ENCODE data around the gene RPL28. TPM values are rescaled to one million over a fixed set of nuclear protein-coding genes. Genes with fewer than 3 reads are reported as not detected.

The RPL28 gene
- polyA plus RNA-seq (2012; ENCODE audit: insufficient read depth, insufficient read length, low read depth): 1,259 TPM

GRCh38 chr19:55385724-55386492, at the start of gene RPL28:
Gene RPL28, plus strand, starts transcription at chr19:55385932. Its CDS starts 426 bp downstream, at chr19:55386358.
- Histone ChIP-seq H3K27me3 (no peaks in the 10 kb centered on the region), H3K9me3 (no peaks in the 10 kb centered on the region), H3K4me1 (peaks cover 3% of the 10 kb centered on the region; the same call in 1 of the 2 replicates), H3K36me3 (peaks cover 47% of the 10 kb centered on the region), H3K4me3 (ENCODE audit: low read depth, low read length) (peak within 1 kb of the TSS; percentile 86)
- TF ChIP-seq CTCF (IDR thresholded peaks at IDR 0.05; ENCODE audit: low read depth, low read length): no peak
- peak; percentile 99 for DNase-seq

GRCh38 chr19:55336101-55336500, 49.6 kb upstream of the RPL28 start:
- no peak for DNase-seq
- Histone ChIP-seq H3K4me1 (no peaks in the 10 kb centered on the region), H3K4me3 (ENCODE audit: low read depth, low read length) (no peak overlapping the region), H3K36me3 (no peaks in the 10 kb centered on the region), H3K9me3 (no peaks in the 10 kb centered on the region), H3K27me3 (no peaks in the 10 kb centered on the region)
- TF ChIP-seq CTCF (IDR thresholded peaks at IDR 0.05; ENCODE audit: low read depth, low read length): no peak

- Histone ChIP-seq H3K27me3 (no peaks in the 10 kb centered on the region), H3K36me3 (peaks cover 9% of the 10 kb centered on the region; the same call in 1 of the 2 replicates), H3K9me3 (no peaks in the 10 kb centered on the region), H3K4me3 (ENCODE audit: low read depth, low read length) (peak within 1 kb of the TSS; percentile 77), H3K4me1 (no peaks in the 10 kb centered on the region; the same call in 1 of the 2 replicates)
- DNase-seq: peak; percentile 100
- peak; percentile 26 for TF ChIP-seq CTCF (IDR thresholded peaks at IDR 0.05; ENCODE audit: low read depth, low read length)
Observed at GRCh38 chr19:55339105-55339888, 46.4 kb upstream of the RPL28 start, which contains the start of gene KMT5C. Gene KMT5C, plus strand, starts transcription at chr19:55339876. Its CDS starts 2,061 bp downstream, at chr19:55341937.

GRCh38 chr19:55339889-55340783, 45.6 kb upstream of the RPL28 start:
- Histone ChIP-seq H3K36me3 (peaks cover 9% of the 10 kb centered on the region; the same call in 1 of the 2 replicates), H3K27me3 (no peaks in the 10 kb centered on the region), H3K9me3 (no peaks in the 10 kb centered on the region), H3K4me1 (no peaks in the 10 kb centered on the region; the same call in none of the 2 replicates), H3K4me3 (ENCODE audit: low read depth, low read length) (peak overlapping the region; percentile 77)
- no peak for TF ChIP-seq CTCF (IDR thresholded peaks at IDR 0.05; ENCODE audit: low read depth, low read length)
- no peak for DNase-seq

- H3K4me1 ChIP-seq: peaks cover 4% of the 10 kb centered on the region
- H3K27me3 ChIP-seq: no peaks in the 10 kb centered on the region
- no peaks in the 10 kb centered on the region for H3K9me3 ChIP-seq
- peak overlapping the region; percentile 77 for H3K4me3 ChIP-seq (ENCODE audit: low read depth, low read length)
- peaks cover 9% of the 10 kb centered on the region; the same call in 1 of the 2 replicates for H3K36me3 ChIP-seq
- TF ChIP-seq CTCF (IDR thresholded peaks at IDR 0.05; ENCODE audit: low read depth, low read length): peak; percentile 19
- DNase-seq: peak; percentile 51
Observed at GRCh38 chr19:55340784-55341147, 45.0 kb upstream of the RPL28 start.

Measured in BE2C (cell line).